ENCODE measurements around the gene CAPN3.

Gene CAPN3

DNA sequence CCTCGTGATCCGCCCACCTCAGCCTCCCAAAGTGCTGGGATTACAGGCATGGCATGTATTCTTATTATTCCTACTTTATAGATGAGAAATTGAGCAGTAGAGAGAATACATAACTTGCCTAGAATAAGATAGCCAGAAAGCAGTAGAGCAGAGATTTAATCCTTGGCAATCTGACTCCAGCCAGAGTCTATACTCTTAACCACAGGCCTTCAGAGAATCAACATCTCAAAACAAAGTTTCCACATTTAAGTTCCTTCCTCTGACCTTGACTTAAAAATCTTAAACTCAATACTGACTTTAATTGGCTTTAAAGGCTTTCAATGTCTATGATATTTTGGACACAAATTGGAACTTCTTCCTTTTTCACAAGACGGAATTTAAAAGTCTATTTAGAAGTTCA lies 94.5 kb downstream of the CAPN3 start:
- no peak for DNase-seq (ENCODE audit: low read depth in 2 of 2)

DNA sequence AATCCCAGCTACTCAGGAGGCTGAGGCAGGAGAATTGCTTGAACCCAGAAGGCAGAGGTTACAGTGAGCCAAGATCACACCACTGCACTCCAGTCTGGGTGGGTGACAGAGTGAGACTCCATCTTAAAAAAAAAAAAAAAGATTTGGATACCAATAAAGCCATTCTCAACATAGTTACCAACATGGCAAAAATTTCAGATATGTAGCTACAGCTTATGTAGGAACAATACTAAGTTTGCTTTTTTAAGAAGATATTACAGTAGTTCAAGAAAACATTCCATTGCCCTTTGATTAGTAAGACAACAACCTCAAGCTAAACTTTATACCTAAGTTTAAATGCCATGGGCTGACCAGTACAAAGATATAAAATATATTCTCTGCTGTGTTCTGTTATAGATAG lies 97.2 kb downstream of the CAPN3 start:
- no peak for DNase-seq (ENCODE audit: low read depth in 2 of 2)

DNA sequence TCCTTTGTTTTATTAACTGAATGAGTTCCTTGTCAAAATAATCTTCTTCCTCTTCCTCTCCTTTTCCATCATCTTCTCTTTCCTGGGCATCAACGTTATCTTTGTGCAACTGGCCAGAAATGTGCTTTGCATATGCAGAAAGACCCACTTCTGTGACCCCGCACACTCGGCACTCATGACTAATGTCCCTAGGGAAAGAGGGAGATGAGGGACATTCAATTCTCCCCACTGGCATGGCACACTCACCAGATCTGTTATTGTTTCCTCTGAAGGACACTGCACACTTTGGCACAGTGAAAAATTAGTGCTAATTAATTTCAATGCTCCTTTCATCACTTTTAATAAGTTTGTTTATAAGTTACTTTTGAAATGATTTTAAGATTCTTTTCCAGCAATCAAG lies 97.7 kb downstream of the CAPN3 start:
- no peak for DNase-seq (ENCODE audit: low read depth in 2 of 2)

GRCh38 chr15:42457445-42458442 lies 98.4 kb downstream of the CAPN3 start:
- no peak for DNase-seq (ENCODE audit: low read depth in 2 of 2)

GRCh38 chr15:42461261-42461660 lies 102.0 kb downstream of the CAPN3 start:
- DNase-seq (ENCODE audit: low read depth in 2 of 2) = no peak

Measured in stimulated activated CD8-positive, alpha-beta memory T cell treated with anti-CD3 and anti-CD28 coated beads, Interleukin-2, amount 100 ng/mL, for 48 hours (primary cell).